EH (cell line): ENCODE data around the gene PTPRN.
A peak's percentile ranks its signal among the peaks of the same experiment; 100 is the strongest.

Source experiments
- DNase-seq: peaks from one replicate; pipeline ENCODE4 v3.0.0-alpha.2; 2015; ENCODE audit warnings: low read depth

The PTPRN gene

GRCh38 chr2:219308142-219309101, 779 bp downstream of the PTPRN start:
- DNase-seq: peak; percentile 80

- no peak for DNase-seq
Measured at GRCh38 chr2:219306047-219306446, 3.2 kb downstream of the PTPRN start.

DNA sequence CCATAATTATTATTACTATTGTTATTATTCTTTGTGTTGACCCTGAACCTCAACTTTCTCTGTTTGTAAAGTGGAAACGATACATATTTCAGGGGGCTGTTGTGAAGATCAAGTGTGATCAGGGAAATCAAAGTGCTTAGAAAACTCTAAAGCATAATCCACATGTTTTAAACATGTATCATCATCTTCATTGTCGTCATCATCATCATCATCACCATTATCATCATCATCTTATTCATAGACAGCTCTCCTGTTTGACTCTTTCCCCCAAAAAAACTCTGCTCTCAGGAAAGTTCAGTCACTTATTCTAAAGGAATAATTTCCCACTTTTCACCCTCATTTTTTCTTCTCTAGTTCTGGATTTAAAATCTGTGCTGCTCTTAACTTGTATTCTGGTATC, 5.0 kb downstream of the PTPRN start:
- DNase-seq: no peak

DNA sequence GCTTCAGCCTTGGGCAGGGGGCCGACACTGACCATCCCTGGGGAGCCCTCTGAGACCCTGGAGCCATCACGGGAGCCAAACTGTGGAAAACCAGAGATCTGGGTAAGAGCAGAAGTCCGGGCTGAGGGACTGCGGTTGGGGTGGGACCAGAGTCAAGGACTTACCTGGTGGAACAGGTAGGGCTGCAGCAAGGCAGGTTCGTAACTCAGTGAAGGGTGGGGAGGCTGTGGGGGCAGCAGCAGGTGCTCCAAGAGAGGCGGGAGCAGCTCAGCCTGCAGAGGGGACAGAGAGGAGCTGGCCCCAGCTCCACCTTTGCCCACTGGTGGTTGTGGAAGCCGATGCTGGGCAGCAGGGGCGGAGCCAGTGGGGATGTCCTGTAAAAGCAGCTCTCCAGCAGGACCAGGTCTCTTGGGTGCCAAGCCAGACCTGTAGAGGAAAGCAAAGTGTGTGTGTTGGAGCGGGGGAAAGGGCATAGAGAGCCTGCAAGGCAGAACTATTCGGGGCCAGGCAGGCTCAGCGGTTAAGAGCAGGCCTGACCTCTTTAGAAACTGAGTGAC, 6.7 kb downstream of the PTPRN start:
- DNase-seq: no peak

- DNase-seq: no peak
Measured at GRCh38 chr2:219300022-219300421, 9.2 kb downstream of the PTPRN start.

DNA sequence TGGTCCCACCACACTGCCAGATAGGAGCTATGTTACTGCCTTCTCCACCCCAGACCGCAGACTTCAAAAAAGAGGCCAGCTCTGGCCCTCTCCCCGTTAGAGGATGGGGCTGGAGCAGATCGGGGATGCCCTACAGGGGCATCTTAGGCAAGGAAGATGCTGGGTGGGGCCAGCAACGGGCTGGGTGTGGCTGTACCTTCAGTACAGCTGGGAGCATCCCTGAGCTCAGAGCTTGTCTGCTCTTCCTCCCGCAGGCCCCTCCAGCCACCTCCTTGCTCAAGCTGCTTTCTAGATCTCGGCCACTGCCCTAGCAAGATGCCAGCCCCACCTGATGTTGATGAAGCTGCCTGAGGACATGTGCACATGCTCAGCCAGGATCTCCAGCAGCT, 9.8 kb downstream of the PTPRN start:
- DNase-seq: no peak

GRCh38 chr2:219298759-219299371, 10.3 kb downstream of the PTPRN start:
- DNase-seq: peak; percentile 79

GRCh38 chr2:219297766-219298456, 11.3 kb downstream of the PTPRN start:
- no peak for DNase-seq

- DNase-seq: no peak
Measured at GRCh38 chr2:219296631-219297391, 12.4 kb downstream of the PTPRN start.

- no peak for DNase-seq
Measured at GRCh38 chr2:219296142-219296541, 13.1 kb downstream of the PTPRN start.

- DNase-seq: peak; percentile 74
Measured at GRCh38 chr2:219294356-219295351, 14.5 kb downstream of the PTPRN start.

- no peak for DNase-seq
Measured at GRCh38 chr2:219293736-219294231, 15.4 kb downstream of the PTPRN start.

DNA sequence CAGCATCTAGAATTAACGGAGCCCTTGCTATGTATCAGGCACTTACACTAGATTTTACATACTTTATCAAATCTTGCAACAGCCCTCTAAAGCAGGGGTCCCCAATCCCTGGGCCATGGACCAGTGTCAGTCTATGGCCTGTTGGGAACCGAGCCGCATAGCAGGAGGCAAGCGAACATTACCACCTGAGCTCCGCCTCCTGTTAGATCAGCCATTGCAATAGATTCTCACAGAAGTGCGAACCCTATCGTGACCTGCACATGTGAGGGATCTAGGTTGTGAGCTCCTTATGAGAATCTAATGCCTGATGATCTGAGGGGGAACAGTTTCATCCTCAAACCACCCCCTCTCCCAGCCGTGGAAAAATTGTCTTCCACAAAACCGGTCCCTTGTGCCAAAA, 16.6 kb downstream of the PTPRN start:
- no peak for DNase-seq

DNA sequence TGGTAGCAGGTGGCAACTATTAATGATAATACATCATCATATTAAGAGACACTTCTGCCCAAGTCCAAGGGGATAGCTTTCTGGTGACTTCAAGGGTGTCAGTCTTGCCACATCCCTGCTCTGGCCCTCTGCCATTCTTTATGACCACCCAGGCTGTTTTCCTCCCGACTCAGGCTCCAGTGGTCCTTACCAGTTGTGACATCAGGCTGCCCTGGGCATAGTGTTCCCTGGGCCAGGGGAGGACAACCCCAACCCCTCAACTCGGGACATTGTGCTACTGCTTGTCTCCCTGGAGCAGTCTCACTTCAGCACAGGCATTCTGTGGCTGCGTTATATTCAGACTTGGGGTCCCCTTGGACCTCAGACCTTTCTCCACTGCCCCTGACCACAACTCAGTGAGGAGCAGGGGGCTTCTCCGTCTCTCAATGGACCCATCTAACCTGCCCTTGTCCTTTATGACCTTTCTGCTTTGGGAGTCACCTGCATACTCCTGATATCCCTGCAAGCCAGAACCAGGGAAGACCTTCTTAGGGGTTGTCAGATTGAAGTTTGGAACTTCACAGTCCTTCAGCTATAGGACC, 17.2 kb downstream of the PTPRN start:
- no peak for DNase-seq

DNA sequence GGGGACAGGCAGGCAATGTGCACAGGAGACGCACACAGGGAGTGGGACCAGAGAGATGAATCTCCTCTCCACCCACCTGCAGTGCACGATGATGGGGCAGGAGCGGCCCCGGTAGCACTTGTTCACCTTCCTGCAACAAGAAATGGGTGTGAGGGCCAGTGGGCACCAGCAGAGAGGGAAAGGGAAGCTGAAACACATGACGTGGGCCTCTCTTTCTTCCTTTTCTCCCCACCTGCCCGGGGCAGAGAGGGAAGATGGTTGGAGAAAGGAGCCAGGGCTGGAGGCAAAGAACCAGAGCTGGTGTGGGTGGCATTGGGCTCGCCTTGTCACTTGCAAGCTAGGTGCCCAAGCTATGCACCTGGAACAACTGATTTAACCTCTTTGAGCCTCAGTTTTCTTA, 17.8 kb downstream of the PTPRN start:
- DNase-seq: no peak

- DNase-seq: no peak
Measured at GRCh38 chr2:219290381-219291171, 18.6 kb downstream of the PTPRN start.

- peak; percentile 84 for DNase-seq
Measured at GRCh38 chr2:219289537-219290361, 19.5 kb downstream of the PTPRN start.

GRCh38 chr2:219289195-219289536, 20.0 kb downstream of the PTPRN start:
- no peak for DNase-seq
